ENCODE results near the gene BABAM2. TPM values are rescaled to one million over a fixed set of nuclear protein-coding genes. Genes with fewer than 3 reads are reported as not detected.

BABAM2 gene
- total and polyA plus RNA-seq, 9 of the 15 experiments (the other 6 are each of a cell fraction or from before 2014, with no cell fraction given) = 10.9 to 37.4 (median 25.6) TPM

- TF ChIP-seq, protein P1, sequence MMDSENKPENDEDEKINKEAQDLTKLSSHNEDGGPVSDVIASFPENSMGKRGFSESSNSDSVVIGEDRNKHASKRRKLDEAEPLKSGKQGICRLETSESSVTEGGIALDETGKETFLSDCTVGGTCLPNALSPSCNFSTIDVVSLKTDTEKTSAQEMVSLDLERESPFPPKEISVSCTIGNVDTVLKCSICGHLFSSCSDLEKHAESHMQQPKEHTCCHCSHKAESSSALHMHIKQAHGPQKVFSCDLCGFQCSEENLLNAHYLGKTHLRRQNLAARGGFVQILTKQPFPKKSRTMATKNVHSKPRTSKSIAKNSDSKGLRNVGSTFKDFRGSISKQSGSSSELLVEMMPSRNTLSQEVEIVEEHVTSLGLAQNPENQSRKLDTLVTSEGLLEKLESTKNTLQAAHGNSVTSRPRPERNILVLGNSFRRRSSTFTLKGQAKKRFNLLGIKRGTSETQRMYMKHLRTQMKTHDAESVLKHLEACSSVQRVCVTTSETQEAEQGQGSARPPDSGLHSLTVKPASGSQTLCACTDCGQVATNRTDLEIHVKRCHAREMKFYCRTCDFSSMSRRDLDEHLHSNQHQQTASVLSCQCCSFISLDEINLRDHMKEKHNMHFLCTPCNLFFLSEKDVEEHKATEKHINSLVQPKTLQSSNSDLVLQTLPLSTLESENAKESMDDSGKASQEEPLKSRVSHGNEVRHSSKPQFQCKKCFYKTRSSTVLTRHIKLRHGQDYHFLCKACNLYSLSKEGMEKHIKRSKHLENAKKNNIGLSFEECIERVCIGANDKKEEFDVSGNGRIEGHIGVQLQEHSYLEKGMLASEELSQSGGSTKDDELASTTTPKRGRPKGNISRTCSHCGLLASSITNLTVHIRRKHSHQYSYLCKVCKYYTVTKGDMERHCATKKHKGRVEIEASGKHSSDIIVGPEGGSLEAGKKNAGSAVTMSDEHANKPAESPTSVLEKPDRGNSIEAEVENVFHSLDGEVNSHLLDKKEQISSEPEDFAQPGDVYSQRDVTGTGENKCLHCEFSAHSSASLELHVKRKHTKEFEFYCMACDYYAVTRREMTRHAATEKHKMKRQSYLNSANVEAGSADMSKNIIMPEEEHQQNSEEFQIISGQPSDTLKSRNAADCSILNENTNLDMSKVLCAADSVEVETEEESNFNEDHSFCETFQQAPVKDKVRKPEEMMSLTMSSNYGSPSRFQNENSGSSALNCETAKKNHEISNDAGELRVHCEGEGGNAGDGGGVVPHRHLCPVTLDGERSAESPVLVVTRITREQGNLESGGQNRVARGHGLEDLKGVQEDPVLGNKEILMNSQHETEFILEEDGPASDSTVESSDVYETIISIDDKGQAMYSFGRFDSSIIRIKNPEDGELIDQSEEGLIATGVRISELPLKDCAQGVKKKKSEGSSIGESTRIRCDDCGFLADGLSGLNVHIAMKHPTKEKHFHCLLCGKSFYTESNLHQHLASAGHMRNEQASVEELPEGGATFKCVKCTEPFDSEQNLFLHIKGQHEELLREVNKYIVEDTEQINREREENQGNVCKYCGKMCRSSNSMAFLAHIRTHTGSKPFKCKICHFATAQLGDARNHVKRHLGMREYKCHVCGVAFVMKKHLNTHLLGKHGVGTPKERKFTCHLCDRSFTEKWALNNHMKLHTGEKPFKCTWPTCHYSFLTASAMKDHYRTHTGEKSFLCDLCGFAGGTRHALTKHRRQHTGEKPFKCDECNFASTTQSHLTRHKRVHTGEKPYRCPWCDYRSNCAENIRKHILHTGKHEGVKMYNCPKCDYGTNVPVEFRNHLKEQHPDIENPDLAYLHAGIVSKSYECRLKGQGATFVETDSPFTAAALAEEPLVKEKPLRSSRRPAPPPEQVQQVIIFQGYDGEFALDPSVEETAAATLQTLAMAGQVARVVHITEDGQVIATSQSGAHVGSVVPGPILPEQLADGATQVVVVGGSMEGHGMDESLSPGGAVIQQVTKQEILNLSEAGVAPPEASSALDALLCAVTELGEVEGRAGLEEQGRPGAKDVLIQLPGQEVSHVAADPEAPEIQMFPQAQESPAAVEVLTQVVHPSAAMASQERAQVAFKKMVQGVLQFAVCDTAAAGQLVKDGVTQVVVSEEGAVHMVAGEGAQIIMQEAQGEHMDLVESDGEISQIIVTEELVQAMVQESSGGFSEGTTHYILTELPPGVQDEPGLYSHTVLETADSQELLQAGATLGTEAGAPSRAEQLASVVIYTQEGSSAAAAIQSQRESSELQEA (IDR thresholded peaks at IDR 0.05; ENCODE audit: low read depth) = no peak
- TF ChIP-seq ZNF274 (IDR thresholded peaks at IDR 0.05; ENCODE audit: borderline replicate concordance, low read depth, low read length) (no peak), WHSC1 (IDR thresholded peaks at IDR 0.05; ENCODE audit: low read length) (no peak), HOXB6 (CRISPR knock-in tag; IDR thresholded peaks at IDR 0.05; ENCODE audit: borderline replicate concordance) (no peak), ZKSCAN8 (CRISPR knock-in tag; IDR thresholded peaks at IDR 0.05) (no peak), EP300 (IDR thresholded peaks at IDR 0.05; ENCODE audit: low read length) (peak; percentile 67), USF1 (CRISPR knock-in tag; IDR thresholded peaks at IDR 0.05) (no peak), DPF2 (IDR thresholded peaks at IDR 0.05) (peak; percentile 95), TRIM24 (IDR thresholded peaks at IDR 0.05) (peak in 1 of 2 experiments; percentile 35; a peak in 1 of 4 replicates), ZKSCAN3 (CRISPR knock-in tag; IDR thresholded peaks at IDR 0.05) (no peak), C11orf30 (IDR thresholded peaks at IDR 0.05; ENCODE audit: low read depth) (peak; percentile 84), FOXA3 (CRISPR knock-in tag; conservative IDR thresholded peaks at IDR 0.05 in 1 of 2, IDR thresholded peaks at IDR 0.05 in 1 of 2) (peak; percentile 79 to 94; a peak in 3 of 4 replicates), SUPT5H (IDR thresholded peaks at IDR 0.05) (no peak), ZNF41 (CRISPR knock-in tag; conservative IDR thresholded peaks at IDR 0.05) (no peak), ADNP (tag; IDR thresholded peaks at IDR 0.05) (no peak), ZNF780A (CRISPR knock-in tag; IDR thresholded peaks at IDR 0.05) (no peak), RUNX1 (IDR thresholded peaks at IDR 0.05; ENCODE audit: low read depth) (no peak)
- TF ChIP-seq, protein P2, sequence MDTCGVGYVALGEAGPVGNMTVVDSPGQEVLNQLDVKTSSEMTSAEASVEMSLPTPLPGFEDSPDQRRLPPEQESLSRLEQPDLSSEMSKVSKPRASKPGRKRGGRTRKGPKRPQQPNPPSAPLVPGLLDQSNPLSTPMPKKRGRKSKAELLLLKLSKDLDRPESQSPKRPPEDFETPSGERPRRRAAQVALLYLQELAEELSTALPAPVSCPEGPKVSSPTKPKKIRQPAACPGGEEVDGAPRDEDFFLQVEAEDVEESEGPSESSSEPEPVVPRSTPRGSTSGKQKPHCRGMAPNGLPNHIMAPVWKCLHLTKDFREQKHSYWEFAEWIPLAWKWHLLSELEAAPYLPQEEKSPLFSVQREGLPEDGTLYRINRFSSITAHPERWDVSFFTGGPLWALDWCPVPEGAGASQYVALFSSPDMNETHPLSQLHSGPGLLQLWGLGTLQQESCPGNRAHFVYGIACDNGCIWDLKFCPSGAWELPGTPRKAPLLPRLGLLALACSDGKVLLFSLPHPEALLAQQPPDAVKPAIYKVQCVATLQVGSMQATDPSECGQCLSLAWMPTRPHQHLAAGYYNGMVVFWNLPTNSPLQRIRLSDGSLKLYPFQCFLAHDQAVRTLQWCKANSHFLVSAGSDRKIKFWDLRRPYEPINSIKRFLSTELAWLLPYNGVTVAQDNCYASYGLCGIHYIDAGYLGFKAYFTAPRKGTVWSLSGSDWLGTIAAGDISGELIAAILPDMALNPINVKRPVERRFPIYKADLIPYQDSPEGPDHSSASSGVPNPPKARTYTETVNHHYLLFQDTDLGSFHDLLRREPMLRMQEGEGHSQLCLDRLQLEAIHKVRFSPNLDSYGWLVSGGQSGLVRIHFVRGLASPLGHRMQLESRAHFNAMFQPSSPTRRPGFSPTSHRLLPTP (IDR thresholded peaks at IDR 0.05; ENCODE audit: borderline replicate concordance, extremely low read depth, insufficient read length) = no peak
Observed at GRCh38 chr2:27925766-27926472, 35.4 kb downstream of the BABAM2 start (continued).
